Measurements from ENCODE around the gene ERAS. TPM values are rescaled to one million over a fixed set of nuclear protein-coding genes. Genes with fewer than 3 reads are reported as not detected.

The ERAS gene
- total RNA-seq, 8 experiments from 2014 or later: 0.27 to 0.90 (median 0.46) TPM; not detected in 1

DNA sequence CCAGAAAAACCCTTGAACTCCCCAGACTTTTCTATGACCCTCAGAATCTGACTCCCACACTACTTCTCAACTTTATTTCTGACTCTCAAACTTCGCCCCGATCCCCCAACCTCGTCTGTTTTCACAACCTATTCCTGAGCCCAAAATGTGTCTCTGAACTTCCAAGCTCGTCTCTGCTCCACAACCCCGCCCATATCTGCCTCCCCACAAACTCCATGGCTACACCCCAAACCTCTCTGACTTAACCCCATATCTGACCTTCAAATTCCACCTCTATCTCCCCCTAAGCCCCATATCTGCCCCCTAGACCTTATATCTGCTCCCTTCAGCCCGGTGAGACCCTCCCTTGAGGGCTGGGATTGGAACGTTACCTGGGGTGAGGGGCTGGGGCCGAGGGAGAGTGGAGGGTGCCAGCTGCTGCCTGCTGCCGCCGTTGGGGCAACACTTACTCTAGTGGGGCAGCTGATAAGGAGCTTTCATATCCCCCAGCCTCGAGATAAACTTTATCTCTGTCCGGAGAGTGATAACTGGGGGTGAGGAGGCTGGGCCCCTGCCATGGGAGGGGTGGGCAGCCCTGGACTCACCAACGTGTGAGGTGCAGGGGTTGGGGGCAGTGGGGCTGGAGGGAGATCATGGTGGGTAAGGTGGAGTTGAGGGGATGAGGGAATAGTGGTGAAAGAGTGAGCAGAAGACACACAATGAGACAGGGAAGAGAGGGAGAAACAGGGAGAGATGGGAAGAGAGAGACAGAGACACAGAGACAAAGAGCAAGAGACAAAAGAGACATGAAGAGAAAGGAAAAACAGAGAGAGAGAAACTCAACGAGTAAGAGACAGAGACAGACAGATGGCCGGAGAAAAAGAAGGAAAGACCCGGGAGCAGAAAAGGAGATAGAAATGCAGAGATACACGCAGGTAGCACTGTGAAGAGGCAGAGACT lies 38.5 kb upstream of the ERAS start:
- 42 to 82% (median 55%) methylated on average over 3 to 5 of the region's 17 CpGs; no CpG with 5 or more reads in 4 of the 10 experiments for WGBS, 10 experiments
- no peaks in the 10 kb centered on the region for H3K4me1 ChIP-seq (replicated peaks in 1 of 2)
- no peak overlapping the region for H3K4me3 ChIP-seq
- no peak overlapping the region for H3K27ac ChIP-seq
- in situ Hi-C loops (cut with MboI; ENCODE audit: low pct_unique_long_range_greater_than_20kb in 2 of 9, low sequenced_read_pairs in 9 of 9, unreplicated experiment in 9 of 9): no loop called here
- ATAC-seq (replicated peaks in 6 of 8): no peak

DNA sequence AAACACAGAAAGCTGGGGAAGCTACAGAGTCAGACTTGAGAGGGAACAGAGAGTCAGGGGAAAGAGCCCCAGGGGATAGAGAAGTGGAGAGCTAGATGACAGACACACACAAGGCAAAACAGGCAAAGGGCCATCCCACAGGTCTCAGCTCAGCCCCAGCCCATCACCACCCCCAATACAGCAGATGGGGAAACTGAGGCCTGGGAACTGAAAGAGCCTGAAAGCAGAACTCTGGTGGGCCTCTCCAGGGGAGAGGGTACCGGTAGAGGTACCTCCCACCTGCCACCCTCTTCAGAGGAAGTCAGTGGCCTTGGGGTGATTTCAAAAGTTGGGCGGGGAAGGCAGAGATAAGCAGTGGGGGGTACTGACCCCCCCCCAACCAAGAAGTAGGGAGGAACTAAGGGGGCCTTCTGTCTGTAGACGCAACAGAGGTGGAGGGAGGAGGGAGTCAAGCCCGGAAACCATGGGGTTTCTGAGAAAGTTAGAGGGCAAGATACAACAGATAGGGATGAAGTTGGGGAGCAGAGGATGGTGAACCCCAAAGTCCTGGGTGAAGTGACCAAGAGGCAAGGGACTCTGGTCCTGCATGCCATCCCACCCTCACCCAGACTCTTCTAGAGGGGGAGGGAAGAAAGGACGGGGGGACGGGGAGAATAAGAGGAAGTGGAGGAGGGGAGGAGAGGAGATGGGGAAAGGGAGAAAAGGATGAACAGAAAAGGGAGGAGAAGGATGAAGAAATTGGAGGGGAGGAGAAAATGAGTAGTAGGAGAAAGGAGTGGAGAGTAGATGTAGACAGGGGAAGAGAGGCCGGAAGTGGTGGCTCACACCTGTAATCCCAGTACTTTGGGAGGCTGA lies 36.7 kb upstream of the ERAS start:
- WGBS, 10 experiments: 0 to 100% (median 90%) methylated on average over 1 of the region's 7 CpGs; no CpG with 5 or more reads in 6 of the 10 experiments
- H3K4me1 ChIP-seq (replicated peaks in 1 of 2): no peaks in the 10 kb centered on the region
- ATAC-seq (replicated peaks in 6 of 8): no peak
- in situ Hi-C loops (cut with MboI; ENCODE audit: low pct_unique_long_range_greater_than_20kb in 2 of 9, low sequenced_read_pairs in 9 of 9, unreplicated experiment in 9 of 9): no loop called here
- no peak overlapping the region for H3K4me3 ChIP-seq
- no peak overlapping the region for H3K27ac ChIP-seq

DNA sequence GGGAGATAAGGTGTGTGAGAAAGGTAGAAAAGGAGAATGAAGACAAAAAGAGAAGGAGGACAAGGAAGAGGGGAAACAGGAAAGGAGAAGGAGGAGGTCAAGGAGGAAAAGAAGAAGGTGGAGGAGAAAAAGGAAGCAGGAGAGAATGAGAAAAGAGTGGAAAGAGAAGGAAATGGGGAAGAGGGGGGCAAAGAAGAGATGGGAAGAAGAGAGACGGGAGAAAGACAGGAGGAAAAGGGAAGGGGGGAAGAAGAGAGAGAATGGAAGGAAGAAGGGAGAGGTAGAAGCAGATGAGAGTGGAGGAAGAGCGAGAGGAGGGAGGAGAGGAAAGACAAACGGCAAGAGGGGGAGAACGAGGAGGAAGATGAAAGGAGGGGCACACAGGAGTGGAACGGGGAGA lies 35.8 kb upstream of the ERAS start:
- 11 to 58% (median 52%) methylated on average over 2 to 5 of the region's 5 CpGs; no CpG with 5 or more reads in 4 of the 10 experiments for WGBS, 10 experiments
- ATAC-seq (replicated peaks in 6 of 8): no peak
- Histone ChIP-seq H3K4me1 (replicated peaks in 1 of 2) (no peaks in the 10 kb centered on the region), H3K4me3 (no peak overlapping the region), H3K27ac (no peak overlapping the region)
- in situ Hi-C loops (cut with MboI; ENCODE audit: low pct_unique_long_range_greater_than_20kb in 2 of 9, low sequenced_read_pairs in 9 of 9, unreplicated experiment in 9 of 9): no loop called here

DNA sequence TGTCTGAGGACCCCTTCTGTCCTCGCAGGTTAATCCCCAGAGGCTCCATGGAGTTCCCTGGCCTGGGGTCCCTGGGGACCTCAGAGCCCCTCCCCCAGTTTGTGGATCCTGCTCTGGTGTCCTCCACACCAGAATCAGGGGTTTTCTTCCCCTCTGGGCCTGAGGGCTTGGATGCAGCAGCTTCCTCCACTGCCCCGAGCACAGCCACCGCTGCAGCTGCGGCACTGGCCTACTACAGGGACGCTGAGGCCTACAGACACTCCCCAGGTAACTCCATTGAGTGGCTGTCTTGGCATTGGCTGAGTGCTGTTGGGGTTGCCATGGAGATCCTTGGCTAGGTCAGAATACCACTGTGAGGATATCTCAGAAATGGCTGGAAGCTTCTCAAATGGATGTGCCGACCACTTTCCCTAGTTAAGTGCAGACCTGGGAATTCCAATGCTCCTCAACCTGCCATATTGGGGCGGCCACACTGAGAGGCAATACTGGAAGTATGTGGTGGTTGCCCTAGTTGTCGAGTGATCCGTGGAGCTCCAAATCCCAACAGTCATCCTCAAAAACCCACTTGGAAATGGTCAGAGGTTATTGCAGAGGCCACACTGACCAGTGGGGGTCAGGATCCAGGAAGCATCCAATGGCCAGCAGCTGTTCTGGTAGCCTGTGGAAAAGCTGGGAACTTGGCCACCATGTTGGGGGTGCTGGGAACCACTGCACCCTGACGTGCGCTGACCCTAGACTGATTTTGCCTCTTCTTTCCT lies 35.1 kb upstream of the ERAS start:
- H3K4me3 ChIP-seq: no peak overlapping the region
- no peaks in the 10 kb centered on the region for H3K4me1 ChIP-seq (replicated peaks in 1 of 2)
- no peak for ATAC-seq (replicated peaks in 6 of 8)
- in situ Hi-C loops (cut with MboI; ENCODE audit: low pct_unique_long_range_greater_than_20kb in 2 of 9, low sequenced_read_pairs in 9 of 9, unreplicated experiment in 9 of 9): no loop called here
- WGBS, 10 experiments: 60% methylated on average over 9 of the region's 11 CpGs; no CpG with 5 or more reads in 9 of the 10 experiments
- no peak overlapping the region for H3K27ac ChIP-seq

DNA sequence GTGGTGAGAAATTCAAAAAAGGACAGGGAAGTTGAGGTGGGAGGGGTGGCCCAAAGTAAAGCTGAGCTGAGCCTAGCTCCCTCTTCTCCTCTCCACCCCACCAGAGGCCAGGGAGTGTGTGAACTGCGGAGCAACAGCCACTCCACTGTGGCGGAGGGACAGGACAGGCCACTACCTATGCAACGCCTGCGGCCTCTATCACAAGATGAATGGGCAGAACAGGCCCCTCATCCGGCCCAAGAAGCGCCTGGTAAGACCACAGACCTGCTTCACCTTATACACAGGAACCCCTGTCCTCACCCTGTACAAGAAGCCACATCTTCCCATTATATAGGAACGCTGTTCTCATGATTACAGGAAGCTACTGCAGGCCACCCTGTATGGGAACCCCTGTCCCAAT lies 34.1 kb upstream of the ERAS start:
- no peak overlapping the region for H3K27ac ChIP-seq
- no peaks in the 10 kb centered on the region for H3K4me1 ChIP-seq (replicated peaks in 1 of 2)
- in situ Hi-C loops (cut with MboI; ENCODE audit: low pct_unique_long_range_greater_than_20kb in 2 of 9, low sequenced_read_pairs in 9 of 9, unreplicated experiment in 9 of 9): no loop called here
- no peak for ATAC-seq (replicated peaks in 6 of 8)
- H3K4me3 ChIP-seq: no peak overlapping the region
- WGBS, 10 experiments: 50 to 85% (median 80%) methylated on average over 2 to 4 of the region's 7 CpGs; no CpG with 5 or more reads in 6 of the 10 experiments

DNA sequence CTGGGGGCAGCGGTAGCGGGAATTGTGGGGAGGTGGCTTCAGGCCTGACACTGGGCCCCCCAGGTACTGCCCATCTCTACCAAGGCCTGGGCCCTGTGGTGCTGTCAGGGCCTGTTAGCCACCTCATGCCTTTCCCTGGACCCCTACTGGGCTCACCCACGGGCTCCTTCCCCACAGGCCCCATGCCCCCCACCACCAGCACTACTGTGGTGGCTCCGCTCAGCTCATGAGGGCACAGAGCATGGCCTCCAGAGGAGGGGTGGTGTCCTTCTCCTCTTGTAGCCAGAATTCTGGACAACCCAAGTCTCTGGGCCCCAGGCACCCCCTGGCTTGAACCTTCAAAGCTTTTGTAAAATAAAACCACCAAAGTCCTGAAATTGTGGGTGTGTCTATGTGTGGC lies 32.4 kb upstream of the ERAS start:
- in situ Hi-C loops (cut with MboI; ENCODE audit: low pct_unique_long_range_greater_than_20kb in 2 of 9, low sequenced_read_pairs in 9 of 9, unreplicated experiment in 9 of 9): no loop called here
- H3K27ac ChIP-seq: no peak overlapping the region
- no peak for ATAC-seq (replicated peaks in 6 of 8)
- no peaks in the 10 kb centered on the region for H3K4me1 ChIP-seq (replicated peaks in 1 of 2)
- no CpG with 5 or more reads among the region's 4 CpGs for WGBS, 10 experiments
- no peak overlapping the region for H3K4me3 ChIP-seq

DNA sequence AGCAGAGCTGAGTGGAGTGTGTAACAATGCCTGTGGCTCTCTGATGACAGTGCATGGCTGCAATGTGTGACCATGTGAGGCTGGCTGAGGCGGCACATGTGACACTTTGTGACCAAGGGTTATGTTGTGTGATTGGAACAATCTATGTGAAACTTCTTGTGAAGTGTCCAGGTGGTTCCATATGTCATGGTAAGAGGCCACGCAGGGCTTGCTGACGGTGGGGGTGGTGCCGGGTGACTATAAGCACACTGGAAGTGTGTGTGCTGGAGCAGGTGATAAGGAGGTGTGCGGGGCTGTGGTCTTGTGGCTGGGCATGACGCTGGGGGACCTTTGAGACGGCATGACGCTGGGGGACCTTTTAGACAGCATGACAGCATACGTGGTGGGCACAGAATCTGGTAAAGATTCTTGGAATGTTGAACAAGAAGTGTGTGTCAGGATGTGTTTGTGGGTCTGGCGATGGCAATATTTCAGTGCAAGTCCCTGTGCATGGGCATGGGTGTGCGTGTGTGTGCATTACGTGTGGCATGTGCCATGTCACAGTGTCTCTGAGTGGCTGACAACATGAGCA lies 31.9 kb upstream of the ERAS start:
- Histone ChIP-seq H3K4me1 (replicated peaks in 1 of 2) (no peaks in the 10 kb centered on the region), H3K27ac (no peak overlapping the region), H3K4me3 (no peak overlapping the region)
- in situ Hi-C loops (cut with MboI; ENCODE audit: low pct_unique_long_range_greater_than_20kb in 2 of 9, low sequenced_read_pairs in 9 of 9, unreplicated experiment in 9 of 9): no loop called here
- 46 to 100% methylated on average over 1 to 12 of the region's 12 CpGs; no CpG with 5 or more reads in 8 of the 10 experiments for WGBS, 10 experiments
- ATAC-seq (replicated peaks in 6 of 8): peak in 2 of 8 experiments; percentile 11 to 45

DNA sequence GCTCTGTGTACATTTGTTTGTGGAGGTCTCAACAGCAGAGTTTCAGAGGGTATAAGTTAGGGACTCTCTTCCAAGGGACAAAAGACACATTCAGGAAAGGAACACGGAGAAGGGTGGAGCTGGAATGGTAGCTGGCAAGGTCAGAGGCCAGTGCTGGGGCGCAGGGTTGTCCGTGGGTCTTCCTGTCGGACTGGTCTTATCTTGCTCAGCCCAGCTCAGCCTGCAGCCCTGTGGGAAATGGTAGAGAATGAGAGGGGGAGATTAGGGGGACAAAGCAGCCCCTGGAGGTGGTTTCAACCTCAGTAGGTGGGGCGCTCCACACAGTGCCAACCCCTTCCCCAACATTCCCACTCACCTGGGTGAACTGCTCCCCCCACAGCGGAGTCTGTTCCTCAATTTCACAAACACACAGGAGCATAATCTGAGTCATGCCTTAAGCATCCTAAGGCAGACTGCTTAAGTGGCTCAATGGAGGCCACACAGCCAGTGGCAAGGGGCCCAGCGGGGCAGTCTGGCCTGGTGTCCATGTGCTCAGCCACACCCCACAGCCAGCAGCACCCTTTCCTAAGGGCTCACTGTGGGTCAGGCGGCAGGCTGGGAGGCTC lies 31.3 kb upstream of the ERAS start:
- Histone ChIP-seq H3K4me3 (no peak overlapping the region), H3K27ac (no peak overlapping the region), H3K4me1 (replicated peaks in 1 of 2) (no peaks in the 10 kb centered on the region)
- 33 to 48% methylated on average over 1 to 7 of the region's 8 CpGs; no CpG with 5 or more reads in 8 of the 10 experiments for WGBS, 10 experiments
- in situ Hi-C loops (cut with MboI; ENCODE audit: low pct_unique_long_range_greater_than_20kb in 2 of 9, low sequenced_read_pairs in 9 of 9, unreplicated experiment in 9 of 9): no loop called here
- peak in 7 of 8 experiments; percentile 35 to 99 (median 74) for ATAC-seq (replicated peaks in 6 of 8)

DNA sequence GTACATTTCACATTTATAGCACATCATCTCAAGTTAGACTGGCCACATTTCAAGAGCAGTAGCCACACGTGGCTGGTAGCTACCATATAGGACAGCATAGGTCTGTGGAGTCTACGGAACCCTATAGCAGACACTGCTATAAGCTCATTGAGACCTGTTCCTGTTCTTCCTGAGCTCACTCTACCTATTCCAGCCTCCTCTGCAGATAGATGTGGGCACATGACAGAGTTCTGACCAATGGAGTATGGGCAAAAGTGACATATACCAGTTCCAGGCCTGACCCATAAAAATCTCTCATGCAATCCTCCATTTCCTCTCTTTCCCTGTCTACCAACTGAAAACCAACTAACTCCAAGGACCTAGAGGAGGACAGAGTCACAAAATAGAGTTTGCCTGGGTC lies 28.0 kb upstream of the ERAS start:
- WGBS, 10 experiments: 67 to 80% methylated on average over 1 to 2 of the region's 2 CpGs; no CpG with 5 or more reads in 8 of the 10 experiments
- in situ Hi-C loops (cut with MboI; ENCODE audit: low pct_unique_long_range_greater_than_20kb in 2 of 9, low sequenced_read_pairs in 9 of 9, unreplicated experiment in 9 of 9): no loop called here
- Histone ChIP-seq H3K4me3 (no peak overlapping the region), H3K4me1 (replicated peaks in 1 of 2) (peaks cover 3 to 12% of the 10 kb centered on the region in 2 donors), H3K27ac (no peak overlapping the region)
- no peak for ATAC-seq (replicated peaks in 6 of 8)

DNA sequence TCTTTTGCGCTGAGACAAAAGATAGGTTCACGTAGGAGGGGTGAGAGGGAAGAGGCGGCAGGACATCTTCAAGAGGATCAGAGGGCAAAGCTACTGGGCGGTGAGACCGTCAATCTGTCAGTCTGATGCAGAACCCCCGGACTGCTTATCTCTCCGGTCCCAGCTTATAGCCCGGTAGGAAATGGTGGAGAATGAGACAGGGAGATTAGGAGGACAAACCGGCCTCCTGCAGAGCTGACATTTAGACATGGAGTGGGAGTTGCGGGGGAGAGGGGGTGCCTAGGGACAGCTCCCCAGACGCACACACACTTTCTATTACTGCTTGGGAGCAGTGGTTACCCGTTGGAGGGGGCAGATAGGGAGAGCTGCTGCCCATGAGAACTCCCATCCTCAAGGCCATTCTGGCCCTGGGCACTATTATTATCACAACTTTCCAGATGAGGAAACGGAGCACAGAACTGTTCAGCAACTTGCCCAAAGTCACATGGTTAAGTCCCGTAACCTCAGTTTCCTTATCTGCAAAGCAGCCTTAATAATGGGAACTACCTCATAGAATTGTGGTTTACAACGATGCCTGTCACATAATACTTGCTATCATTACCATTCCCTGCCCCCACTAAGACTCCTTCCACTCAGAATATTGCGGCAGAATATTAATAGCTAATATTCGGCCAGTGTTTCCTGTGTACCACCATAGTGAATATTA lies 25.6 kb upstream of the ERAS start:
- in situ Hi-C loops (cut with MboI; ENCODE audit: low pct_unique_long_range_greater_than_20kb in 2 of 9, low sequenced_read_pairs in 9 of 9, unreplicated experiment in 9 of 9): no loop called here
- Histone ChIP-seq H3K27ac (peak overlapping the region; percentile 98 to 99), H3K4me3 (peak overlapping the region; percentile 54 to 87 (median 82)), H3K4me1 (replicated peaks in 1 of 2) (peaks cover 3 to 12% of the 10 kb centered on the region in 2 donors)
- no peak for ATAC-seq (replicated peaks in 6 of 8)
- 28 to 100% (median 45%) methylated on average over 1 to 7 of the region's 17 CpGs; no CpG with 5 or more reads in 6 of the 10 experiments for WGBS, 10 experiments

DNA sequence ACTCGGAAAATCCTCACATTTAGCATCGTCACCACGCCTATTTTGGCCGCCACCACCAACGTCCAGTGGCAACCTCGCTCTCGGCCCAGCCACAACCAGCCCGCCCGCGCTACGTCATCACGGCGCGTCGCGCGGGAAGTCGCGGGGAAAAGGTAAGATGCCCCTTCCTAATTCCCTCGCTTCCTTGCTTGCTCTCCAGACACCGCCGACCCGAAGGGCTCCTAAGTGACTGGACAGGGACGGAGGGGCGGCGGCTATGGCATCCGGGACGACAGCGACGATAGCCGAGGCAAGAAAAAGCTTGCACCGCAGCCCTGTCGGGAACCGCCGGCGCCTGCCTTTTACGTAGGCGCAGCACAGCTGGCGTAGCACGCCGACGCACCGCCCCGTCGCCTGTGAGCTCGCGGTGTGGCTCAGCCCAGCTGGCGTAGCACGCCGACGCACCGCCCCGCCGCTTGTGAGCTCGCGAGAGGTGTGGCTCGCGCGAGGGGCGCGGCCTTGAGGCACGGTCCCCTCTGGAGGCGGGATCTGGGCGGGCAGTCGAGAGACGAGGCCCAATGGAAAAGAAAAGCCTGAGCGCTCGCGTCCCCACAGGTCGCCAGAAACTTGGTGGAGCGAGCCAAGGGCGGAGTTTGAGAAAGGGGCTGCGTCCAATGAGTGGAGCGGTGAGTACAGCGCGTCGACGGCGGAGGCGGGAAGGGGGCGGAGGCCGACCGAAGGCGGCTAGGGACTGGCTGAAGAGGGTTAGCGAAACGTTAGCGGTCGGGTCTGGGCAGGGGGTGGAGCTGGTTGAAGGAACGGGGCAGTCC lies 24.8 kb upstream of the ERAS start, which contains the start of gene HDAC6:
Gene HDAC6, plus strand, starts transcription at position 788 of the 809 bp plus-strand sequence. CDS start 626 bp downstream, outside the sequence.
- Histone ChIP-seq H3K4me1 (replicated peaks in 1 of 2) (peaks cover 3 to 12% of the 10 kb centered on the region in 2 donors), H3K4me3 (peak within 1 kb of the TSS; percentile 63 to 91 (median 85)), H3K27ac (peak within 1 kb of the TSS; percentile 98 to 99)
- peak; percentile 83 to 92 (median 90) for ATAC-seq (replicated peaks in 6 of 8)
- in situ Hi-C loops (cut with MboI; ENCODE audit: low pct_unique_long_range_greater_than_20kb in 2 of 9, low sequenced_read_pairs in 9 of 9, unreplicated experiment in 9 of 9): no loop called here
- 20 to 32% methylated on average over 5 to 13 of the region's 89 CpGs; no CpG with 5 or more reads in 8 of the 10 experiments for WGBS, 10 experiments

All from motor neuron (in vitro differentiated cells).